ENCODE data around the gene IRX2. TPM values are rescaled to one million over a fixed set of nuclear protein-coding genes. Genes with fewer than 3 reads are reported as not detected.

IRX2 gene
- total RNA-seq, 2 donors from 2014 or later, result 0.83 TPM; not detected in 1

- Histone ChIP-seq H3K4me1 (no peaks in the 10 kb centered on the region), H3K27me3 (no peaks in the 10 kb centered on the region), H3K4me3 (no peak overlapping the region), H3K27ac (no peak overlapping the region), H3K9me3 (no peaks in the 10 kb centered on the region), H3K36me3 (no peaks in the 10 kb centered on the region)
- DNase-seq (ENCODE audit: low spot score), result no peak
- no peak for TF ChIP-seq CTCF (IDR thresholded peaks at IDR 0.05)
Measured at GRCh38 chr5:2715856-2716255, 35.6 kb downstream of the IRX2 start.

GRCh38 chr5:2714805-2715204 is 36.7 kb downstream of the IRX2 start:
- H3K4me1 ChIP-seq, result no peaks in the 10 kb centered on the region
- H3K36me3 ChIP-seq, result no peaks in the 10 kb centered on the region
- no peak for TF ChIP-seq CTCF (IDR thresholded peaks at IDR 0.05)
- H3K9me3 ChIP-seq, result no peaks in the 10 kb centered on the region
- H3K4me3 ChIP-seq, result no peak overlapping the region
- H3K27me3 ChIP-seq, result no peaks in the 10 kb centered on the region
- DNase-seq (ENCODE audit: low spot score), result no peak
- no peak overlapping the region for H3K27ac ChIP-seq

GRCh38 chr5:2714026-2714425 is 37.5 kb downstream of the IRX2 start:
- Histone ChIP-seq H3K4me3 (no peak overlapping the region), H3K27ac (no peak overlapping the region)
- DNase-seq (ENCODE audit: low spot score), result no peak

GRCh38 chr5:2711446-2712425 is 39.7 kb downstream of the IRX2 start:
- no peak overlapping the region for H3K4me3 ChIP-seq
- no peak for DNase-seq (ENCODE audit: low spot score)
- H3K27ac ChIP-seq, result no peak overlapping the region
- no peaks in the 10 kb centered on the region for H3K4me1 ChIP-seq
- no peak for TF ChIP-seq CTCF (IDR thresholded peaks at IDR 0.05)
- no peaks in the 10 kb centered on the region for H3K27me3 ChIP-seq
- no peaks in the 10 kb centered on the region for H3K36me3 ChIP-seq
- H3K9me3 ChIP-seq, result no peaks in the 10 kb centered on the region

More at GRCh38 chr5:2714026-2714425, 37.5 kb downstream of the IRX2 start:
- Histone ChIP-seq H3K36me3 (no peaks in the 10 kb centered on the region), H3K9me3 (no peaks in the 10 kb centered on the region), H3K4me1 (no peaks in the 10 kb centered on the region), H3K27me3 (no peaks in the 10 kb centered on the region)
- TF ChIP-seq CTCF (IDR thresholded peaks at IDR 0.05), result no peak

- Histone ChIP-seq H3K9me3 (no peaks in the 10 kb centered on the region), H3K4me3 (no peak overlapping the region), H3K27me3 (no peaks in the 10 kb centered on the region), H3K4me1 (no peaks in the 10 kb centered on the region), H3K36me3 (no peaks in the 10 kb centered on the region), H3K27ac (no peak overlapping the region)
- no peak for DNase-seq (ENCODE audit: low spot score)
- no peak for TF ChIP-seq CTCF (IDR thresholded peaks at IDR 0.05)
Measured at GRCh38 chr5:2710910-2711309, 40.6 kb downstream of the IRX2 start.

All from right atrium auricular region (tissue), 2 donors.